A673 (cell line): ENCODE measurements around the gene KCND2. TPM values are rescaled to one million over a fixed set of nuclear protein-coding genes. Genes with fewer than 3 reads are reported as not detected.

Experiments
- BruUV-seq: library from RNA; stranded (reverse); fragments of 400-500 nt; replicated peaks from 2 replicates; lab custom pipeline; 2021; lab: Mats Ljungman, UMichigan
- CTCF ChIA-PET: fragments of 300-600 bp; sonication (Branson Sonifier 250); formaldehyde crosslinking; loops from one replicate; lab custom pipeline; 2022; ENCODE audit warnings: antibody characterized with exemption; lab: Charles Lee
- POLR2A ChIA-PET: fragments of 300-600 bp; sonication (Branson Sonifier 250); formaldehyde crosslinking; loops from one replicate; lab custom pipeline; 2022; ENCODE audit warnings: antibody characterized with exemption; ENCODE audit not compliant: low non-redundant PET; lab: Charles Lee
- DNase-seq: peaks from one replicate; pipeline ENCODE4 v3.0.0-alpha.2; 2015; ENCODE audit warnings: low spot score
- H3K27ac ChIP-seq: fragments of 200-600 bp; sonication (generic); 2 replicates; pipeline ENCODE4 v1.5.1; 2016; ENCODE audit warnings: mixed run types, low read depth, mild to moderate bottlenecking, mixed read lengths, antibody characterized with exemption, low read length; ENCODE audit not compliant: poor library complexity, severe bottlenecking
- H3K27me3 ChIP-seq: fragments of 200-600 bp; sonication (generic); replicated peaks from 2 replicates; pipeline ENCODE4 v1.6.1; 2017; ENCODE audit warnings: mixed run types, low read depth, mild to moderate bottlenecking, mixed read lengths, antibody characterized with exemption, low read length; ENCODE audit not compliant: insufficient read depth, poor library complexity
- H3K36me3 ChIP-seq: fragments of 200-600 bp; sonication (generic); 2 replicates; pipeline ENCODE4 v1.6.1; 2016; ENCODE audit warnings: mixed run types, mild to moderate bottlenecking, mixed read lengths, antibody characterized with exemption, low read length; ENCODE audit not compliant: insufficient read depth, poor library complexity, severe bottlenecking
- H3K4me1 ChIP-seq: fragments of 200-600 bp; sonication (generic); 2 replicates; pipeline ENCODE4 v1.6.1; 2017; ENCODE audit warnings: mixed run types, mild to moderate bottlenecking, mixed read lengths, antibody characterized with exemption, low read length; ENCODE audit not compliant: insufficient read depth, poor library complexity, severe bottlenecking
- H3K4me3 ChIP-seq: fragments of 200-600 bp; sonication (generic); 2 replicates; pipeline ENCODE4 v1.5.1; 2016; ENCODE audit warnings: low read depth, mixed run types, mild to moderate bottlenecking, mixed read lengths, low read length; ENCODE audit not compliant: poor library complexity, severe bottlenecking
- H3K9me3 ChIP-seq: fragments of 200-600 bp; sonication (generic); 2 replicates; pipeline ENCODE4 v1.6.1; 2016; ENCODE audit warnings: mixed run types, low read depth, mild to moderate bottlenecking, mixed read lengths, antibody characterized with exemption, low read length; ENCODE audit not compliant: poor library complexity, severe bottlenecking
- CTCF ChIP-seq: fragments of 300-800, 200-600 bp; sonication (generic); conservative IDR thresholded peaks from 2 replicates; pipeline ENCODE4 v1.5.1; 2017; ENCODE audit warnings: low read depth, mild to moderate bottlenecking, antibody characterized with exemption, low read length, moderate library complexity, mixed read lengths
- EZH2 ChIP-seq: fragments of 200-600 bp; sonication (generic); IDR thresholded peaks from 2 replicates; pipeline ENCODE4 v1.6.1; 2017; ENCODE audit warnings: borderline replicate concordance, low read depth, mild to moderate bottlenecking, mixed read lengths, antibody characterized with exemption, low read length; ENCODE audit not compliant: poor library complexity, severe bottlenecking
- intact Hi-C: fragments of 100-400 bp; cut with micrococcal nuclease; formaldehyde crosslinking; loops from one replicate; pipeline ENCODE4 v1.10.0; 2022; ENCODE audit not compliant: unreplicated experiment
- total RNA-seq: library from RNA; stranded (reverse); gene quantifications from 2 replicates; pipeline ENCODE4 v1.2.3, GENCODE V29; 2021

Gene KCND2
- total RNA-seq, 1 experiment from 2014 or later = not detected

GRCh38 chr7:120521761-120522737 is 249.1 kb downstream of the KCND2 start:
- POLR2A ChIA-PET = no interaction called here
- H3K36me3 ChIP-seq = no peaks in the 10 kb centered on the region
- TF ChIP-seq EZH2 (no peak), CTCF (no peak)
- DNase-seq = no peak
- CTCF ChIA-PET = no interaction called here
- H3K4me3 ChIP-seq = no peak overlapping the region
- H3K4me1 ChIP-seq = no peaks in the 10 kb centered on the region
- BruUV-seq = no TSS peak
- no peaks in the 10 kb centered on the region for H3K27me3 ChIP-seq
- intact Hi-C loops = no loop called here
- no peak overlapping the region for H3K27ac ChIP-seq
- no peaks in the 10 kb centered on the region for H3K9me3 ChIP-seq

GRCh38 chr7:120523985-120524384 is 251.0 kb downstream of the KCND2 start:
- no peaks in the 10 kb centered on the region for H3K4me1 ChIP-seq
- TF ChIP-seq EZH2 = no peak
- TF ChIP-seq CTCF = no peak

GRCh38 chr7:120526902-120527509 is 254.0 kb downstream of the KCND2 start:
- no peak overlapping the region for H3K4me3 ChIP-seq
- TF ChIP-seq EZH2 = no peak
- TF ChIP-seq CTCF = no peak
- no peak overlapping the region for H3K27ac ChIP-seq
- H3K9me3 ChIP-seq = no peaks in the 10 kb centered on the region
- no peaks in the 10 kb centered on the region for H3K4me1 ChIP-seq
- intact Hi-C loops = no loop called here
- no peaks in the 10 kb centered on the region for H3K36me3 ChIP-seq
- DNase-seq = no peak
- no TSS peak for BruUV-seq
- no peaks in the 10 kb centered on the region for H3K27me3 ChIP-seq
- CTCF ChIA-PET = no interaction called here
- POLR2A ChIA-PET = no interaction called here

More at GRCh38 chr7:120523985-120524384, 251.0 kb downstream of the KCND2 start:
- ChIA-PET CTCF (no interaction called here), POLR2A (no interaction called here)
- Histone ChIP-seq H3K27ac (no peak overlapping the region), H3K36me3 (no peaks in the 10 kb centered on the region), H3K4me3 (no peak overlapping the region), H3K9me3 (no peaks in the 10 kb centered on the region), H3K27me3 (no peaks in the 10 kb centered on the region)
- intact Hi-C loops = no loop called here
- BruUV-seq = no TSS peak
- DNase-seq = no peak
